Right atrium auricular region (tissue), 2 donors: ENCODE results near the gene BTBD16. TPM values are rescaled to one million over a fixed set of nuclear protein-coding genes. Genes with fewer than 3 reads are reported as not detected.
A peak's percentile ranks its signal among the peaks of the same experiment; 100 is the strongest.

Experiments used
- DNase-seq: peaks from one replicate; pipeline ENCODE4 v3.0.0-alpha.2; 2019; ENCODE audit warnings: low spot score
- H3K27ac ChIP-seq, 2 donors: fragments of 200-600 bp; sonication (generic); 1 replicate in 1 of 2; 2 replicates in 1 of 2; pipeline ENCODE4 v1.5.1; 2016 to 2019
- H3K27me3 ChIP-seq, 2 donors: fragments of 200-600 bp; sonication (generic); one replicate each; pipeline versions ENCODE4 v1.5.1 to v1.6.0; 2017 to 2019
- H3K36me3 ChIP-seq: fragments of 200-600 bp; sonication (generic); one replicate; pipeline ENCODE4 v1.5.1; 2016
- H3K4me1 ChIP-seq, 2 donors: fragments of 200-600 bp; sonication (generic); one replicate each; pipeline versions ENCODE4 v1.5.1 to v1.6.0; 2017 to 2019
- H3K4me3 ChIP-seq, 2 donors: fragments of 200-600 bp; sonication (generic); 1 replicate in 1 of 2; 2 replicates in 1 of 2; pipeline ENCODE4 v1.5.1; 2017 to 2019; ENCODE audit warnings: mild to moderate bottlenecking in 1 of 2, moderate library complexity in 1 of 2
- H3K9me3 ChIP-seq, 2 donors: fragments of 200-600 bp; sonication (generic); one replicate each; pipeline ENCODE4 v1.5.1; 2019
- CTCF ChIP-seq, 2 donors: fragments of 200-600 bp; sonication (generic); IDR thresholded peaks; one replicate each; pipeline ENCODE4 v1.5.1; 2019; ENCODE audit warnings: antibody characterized with exemption in 2 of 2
- total RNA-seq, 2 donors: library from RNA; depleted of rRNA; stranded (reverse); fragments of >200 nt; gene quantifications; one replicate each; pipeline ENCODE4 v1.1.0, GENCODE V29; 2016

BTBD16 gene
- total RNA-seq, 2 donors from 2014 or later: not detected

GRCh38 chr10:122374859-122375678 lies 104.0 kb downstream of the BTBD16 start:
- Histone ChIP-seq H3K4me3 (peak overlapping the region; percentile 88 to 94), H3K27ac (peak overlapping the region; percentile 98 to 99), H3K4me1 (peaks cover 0 to 57% of the 10 kb centered on the region in 2 donors), H3K9me3 (no peaks in the 10 kb centered on the region), H3K27me3 (no peaks in the 10 kb centered on the region), H3K36me3 (no peaks in the 10 kb centered on the region)
- no peak for TF ChIP-seq CTCF (IDR thresholded peaks at IDR 0.05)
- no peak for DNase-seq

DNA sequence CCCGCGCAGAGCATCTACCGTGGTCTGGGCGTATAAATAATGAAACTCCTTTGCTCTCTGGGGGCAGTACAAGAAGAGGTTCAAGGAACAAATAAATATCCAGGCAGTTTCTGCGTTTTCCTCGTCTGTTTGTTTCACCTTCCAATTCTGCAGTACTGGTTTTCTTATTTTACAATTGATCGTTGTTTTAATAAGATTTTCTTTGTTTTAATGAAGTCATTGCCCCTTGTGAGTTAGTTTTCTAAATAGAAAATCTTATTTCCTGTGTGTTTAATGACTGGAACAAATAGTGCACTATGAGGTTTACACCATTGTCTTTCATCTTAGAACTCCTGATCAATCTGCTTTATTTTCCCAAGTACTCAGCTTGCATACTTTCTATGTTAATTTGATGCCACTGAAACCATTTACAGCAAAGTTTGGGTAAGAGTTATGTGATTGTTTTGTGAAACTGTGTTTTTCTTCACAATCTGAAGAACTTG lies 104.6 kb downstream of the BTBD16 start:
- no peak for DNase-seq
- TF ChIP-seq CTCF (IDR thresholded peaks at IDR 0.05): no peak
- peak overlapping the region; percentile 98 to 99 for H3K27ac ChIP-seq
- no peaks in the 10 kb centered on the region for H3K9me3 ChIP-seq
- peak overlapping the region; percentile 88 to 94 for H3K4me3 ChIP-seq
- no peaks in the 10 kb centered on the region for H3K27me3 ChIP-seq
- H3K4me1 ChIP-seq: peaks cover 0 to 57% of the 10 kb centered on the region in 2 donors
- no peaks in the 10 kb centered on the region for H3K36me3 ChIP-seq

DNA sequence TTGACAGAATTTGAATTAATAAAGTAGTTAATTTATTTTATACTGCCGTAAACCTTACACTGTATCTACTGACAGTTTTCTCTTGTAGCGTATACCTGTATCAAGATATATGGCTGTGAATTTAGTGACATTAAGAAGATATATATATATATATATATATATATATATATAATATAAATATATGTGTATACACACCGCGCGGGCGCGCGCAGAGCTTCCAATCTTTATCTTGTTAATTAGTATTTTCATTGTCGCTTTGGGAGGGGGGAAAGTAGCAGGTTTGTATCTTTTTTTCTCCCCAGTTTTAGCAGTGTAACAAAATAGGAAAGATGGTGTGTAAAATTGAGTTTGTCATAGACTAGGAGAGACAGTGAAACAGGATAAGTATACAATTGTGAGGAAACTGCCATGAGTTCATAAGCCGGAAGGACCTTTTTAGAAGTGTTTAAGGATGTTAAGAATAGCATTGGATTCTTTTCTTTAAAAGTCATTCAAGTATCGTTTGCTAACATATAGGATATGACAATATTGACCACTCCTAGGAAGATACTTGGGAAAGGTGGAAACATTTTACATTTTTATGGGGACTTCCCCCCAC lies 105.4 kb downstream of the BTBD16 start:
- Histone ChIP-seq H3K27me3 (no peaks in the 10 kb centered on the region), H3K36me3 (no peaks in the 10 kb centered on the region), H3K4me1 (peaks cover 0 to 56% of the 10 kb centered on the region in 2 donors), H3K4me3 (peak overlapping the region; percentile 88 to 94), H3K9me3 (no peaks in the 10 kb centered on the region), H3K27ac (peak overlapping the region in 1 of 2 donors; percentile 99)
- no peak for TF ChIP-seq CTCF (IDR thresholded peaks at IDR 0.05)
- DNase-seq: no peak

- Histone ChIP-seq H3K4me3 (no peak overlapping the region), H3K27ac (no peak overlapping the region), H3K4me1 (peaks cover 0 to 30% of the 10 kb centered on the region in 2 donors), H3K36me3 (no peaks in the 10 kb centered on the region), H3K9me3 (no peaks in the 10 kb centered on the region), H3K27me3 (no peaks in the 10 kb centered on the region)
- no peak for TF ChIP-seq CTCF (IDR thresholded peaks at IDR 0.05)
- no peak for DNase-seq
Observed at GRCh38 chr10:122379041-122379440, 107.9 kb downstream of the BTBD16 start.

- Histone ChIP-seq H3K9me3 (no peaks in the 10 kb centered on the region), H3K36me3 (no peaks in the 10 kb centered on the region), H3K4me3 (no peak overlapping the region), H3K27me3 (no peaks in the 10 kb centered on the region), H3K4me1 (peaks cover 0 to 30% of the 10 kb centered on the region in 2 donors), H3K27ac (no peak overlapping the region)
- TF ChIP-seq CTCF (IDR thresholded peaks at IDR 0.05): no peak
- DNase-seq: no peak
Observed at GRCh38 chr10:122379537-122379936, 108.4 kb downstream of the BTBD16 start.
